Left colon (tissue), 2 donors: ENCODE data around the gene NPDC1. TPM values are rescaled to one million over a fixed set of nuclear protein-coding genes. Genes with fewer than 3 reads are reported as not detected.
A peak's percentile ranks its signal among the peaks of the same experiment; 100 is the strongest.
"Not testable (repeated sequence)": the region's sequence is repeated elsewhere in the genome, so short reads cannot be mapped to it uniquely, and the experiment has no call there.

Source experiments
- ATAC-seq: fragments of 200-7000 bp; cut with Tn5 transposase; one replicate; pipeline ENCODE4 v1.9.1; 2020; ENCODE audit warnings: mild to moderate bottlenecking, moderate library complexity
- DNase-seq, 2 donors: peaks; one replicate each; pipeline ENCODE4 v3.0.0-alpha.2; 2020
- intact Hi-C, 2 donors: fragments of 100-400 bp; cut with DNase I in 1 of 2; cut with micrococcal nuclease in 1 of 2; formaldehyde crosslinking; loops; one replicate each; pipeline versions ENCODE4 v1.11.2 to v1.14.0; 2022; cut with DNase I, micrococcal nuclease
- total RNA-seq, 2 donors: library from RNA; stranded (reverse); fragmentation: NEBNext Ultra II Directional; extraction: Animal tissue kit (Norgen Biotek cat#: 25700); gene quantifications; one replicate each; pipeline ENCODE4 v1.2.1, GENCODE V29; 2021
- donor health status: DM: no; HTN: no; CAD: no.
- donor health status: DM: yes; HTN: yes; CAD: no.

The NPDC1 gene
- total RNA-seq, 2 donors from 2014 or later, result 170 to 204 TPM

DNA sequence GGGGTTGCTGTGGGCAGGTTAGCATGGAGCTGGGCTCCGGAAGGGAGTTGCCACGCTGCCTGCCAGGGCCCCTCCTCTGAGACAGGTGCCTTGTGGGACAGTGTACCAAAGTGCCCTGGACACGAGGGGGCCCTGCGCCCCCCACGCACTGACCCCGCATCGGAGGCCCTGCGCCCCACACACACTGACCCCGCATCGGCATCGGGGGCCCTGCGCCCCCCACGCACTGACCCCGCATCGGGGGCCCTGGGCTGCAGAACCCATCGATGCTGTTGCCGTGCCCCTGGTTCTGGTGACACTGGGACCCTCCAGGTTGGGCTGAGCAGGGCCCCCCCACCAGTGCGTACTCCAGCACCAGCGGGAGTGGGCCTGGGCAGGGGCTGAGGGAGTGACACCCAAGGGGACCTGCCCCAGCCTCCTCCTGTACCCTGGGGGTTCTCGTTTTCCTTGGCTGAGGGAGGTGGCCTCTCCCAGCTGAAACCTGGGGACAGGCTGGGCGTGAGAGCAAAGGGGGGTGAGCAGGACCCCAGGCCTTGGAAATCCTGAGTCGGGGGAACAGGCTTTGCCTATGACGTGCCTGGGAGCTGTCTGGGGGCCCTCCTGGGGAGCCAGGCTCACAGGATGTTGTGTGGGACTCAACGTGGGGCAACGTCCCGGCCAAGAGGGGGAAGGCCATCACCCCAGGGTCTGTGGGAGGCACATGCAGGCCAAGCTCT lies 17.5 kb upstream of the NPDC1 start:
- ATAC-seq (no peak), DNase-seq (no peak)
- intact Hi-C loops, result no loop called here

- intact Hi-C loops, DNase-seq, ATAC-seq: not testable (repeated sequence)
Observed at GRCh38 chr9:137062798-137063197, 16.8 kb upstream of the NPDC1 start.

GRCh38 chr9:137062384-137062783 lies 16.4 kb upstream of the NPDC1 start:
- intact Hi-C loops, result no loop called here
- ATAC-seq (no peak), DNase-seq (no peak)

- intact Hi-C loops, result no loop called here
- DNase-seq, result no peak
- no peak for ATAC-seq
Observed at GRCh38 chr9:137058521-137059234, 12.7 kb upstream of the NPDC1 start.

DNA sequence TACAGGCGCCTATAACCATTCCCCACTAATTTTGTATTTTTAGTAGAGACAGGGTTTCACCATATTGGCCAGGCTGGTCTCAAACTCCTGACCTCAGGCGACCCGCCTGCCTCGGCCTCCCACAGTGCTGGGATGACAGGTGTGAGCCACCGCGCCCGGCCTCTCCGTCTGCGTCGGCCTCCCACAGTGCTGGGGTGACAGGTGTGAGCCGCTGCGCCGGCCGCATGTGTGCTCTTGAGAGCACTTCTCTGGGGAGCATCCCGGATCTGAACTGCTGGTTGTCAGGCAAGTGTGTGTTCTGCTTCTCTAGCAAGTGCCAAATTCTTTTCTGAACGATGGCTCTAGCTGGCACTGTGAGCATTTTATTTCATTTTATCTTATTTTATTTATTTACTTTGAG lies 11.6 kb upstream of the NPDC1 start:
- intact Hi-C loops, result no loop called here
- ATAC-seq (no peak), DNase-seq (no peak)

DNA sequence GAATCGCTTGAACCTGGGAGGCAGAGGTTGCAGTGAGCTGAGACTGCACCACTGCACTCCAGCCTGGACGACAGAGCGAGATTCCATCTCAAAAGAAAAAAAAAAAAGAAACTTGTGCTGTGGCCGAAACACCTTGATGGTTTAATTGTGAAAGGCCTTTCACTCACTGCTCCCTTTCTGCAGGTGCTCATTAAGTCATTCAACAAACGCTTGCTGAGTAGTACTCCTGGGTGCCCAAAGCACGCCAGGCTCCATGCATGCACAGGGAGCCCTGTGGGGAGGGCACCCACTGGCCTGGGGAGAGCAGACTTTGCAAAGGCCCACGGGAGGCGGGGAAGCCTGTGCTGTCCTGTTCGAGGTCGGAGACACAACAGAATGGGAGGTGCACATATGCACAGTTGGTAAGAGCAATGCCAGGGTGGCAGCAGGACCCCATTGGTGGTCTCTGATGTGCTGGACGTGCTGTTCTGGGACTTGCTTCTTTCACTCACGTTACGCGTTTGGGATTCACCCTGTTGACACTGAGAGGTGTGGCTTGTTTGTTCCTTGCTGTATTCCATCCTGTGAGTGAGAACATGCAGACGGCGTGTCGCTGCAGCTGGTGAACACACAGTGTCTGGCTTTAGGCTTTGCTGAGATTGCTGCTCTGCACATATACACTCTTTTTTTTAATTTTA lies 10.9 kb upstream of the NPDC1 start:
- peak in 1 of 2 donors; percentile 51 for DNase-seq
- intact Hi-C loops, result no loop called here
- ATAC-seq, result peak; percentile 25

DNA sequence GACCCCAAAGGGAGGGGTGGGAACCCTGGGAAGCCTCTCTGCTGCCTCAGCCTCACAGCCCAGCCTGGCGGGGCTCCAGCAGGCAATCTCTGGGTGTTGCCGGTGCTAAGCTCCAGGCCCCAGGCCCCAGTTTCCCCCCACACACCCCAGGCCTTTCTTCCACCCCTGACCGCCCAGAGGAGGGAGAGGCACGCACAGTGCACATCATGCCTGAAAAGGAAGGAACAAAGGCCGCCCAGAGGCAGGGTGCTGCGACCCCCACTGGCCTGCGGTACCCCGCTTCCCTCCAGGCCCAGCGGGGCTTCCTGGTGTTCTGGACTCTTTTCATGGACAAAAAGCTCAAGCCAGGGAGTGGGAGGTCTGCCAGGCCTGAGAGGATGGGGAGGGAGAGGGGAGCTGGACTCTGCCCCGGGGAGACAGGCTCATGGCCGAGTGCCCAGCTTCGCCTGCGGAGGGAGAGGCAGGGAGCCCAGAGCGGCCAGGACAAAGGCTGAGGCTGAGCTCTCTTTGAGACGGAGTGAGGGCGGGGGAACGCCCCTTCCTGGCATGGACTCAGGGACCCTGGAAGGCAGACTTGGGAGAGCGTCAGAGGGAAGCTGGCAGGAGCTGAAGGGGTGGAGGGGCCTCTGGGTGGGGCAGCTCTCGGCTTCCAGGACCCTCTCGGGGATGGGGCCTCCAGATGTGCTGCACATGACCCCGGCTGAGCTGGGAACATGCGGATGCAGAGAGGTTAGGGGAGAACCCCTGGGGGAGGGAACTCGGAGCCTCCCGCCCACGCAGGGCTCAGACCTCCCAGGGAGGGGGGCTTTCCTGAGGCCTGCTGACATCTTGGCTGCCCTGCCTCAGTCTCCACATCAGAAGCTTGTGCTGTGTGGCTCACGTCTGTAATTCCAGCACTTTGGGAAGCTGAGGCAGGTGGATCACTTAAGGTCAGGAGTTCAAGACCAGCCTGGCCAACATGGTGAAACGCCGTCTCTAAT lies 9.7 kb upstream of the NPDC1 start:
- ATAC-seq (peak; percentile 76), DNase-seq (peak; percentile 94 to 96)
- intact Hi-C loops, result no loop called here

GRCh38 chr9:137054932-137055384 lies 9.0 kb upstream of the NPDC1 start:
- intact Hi-C loops, result no loop called here
- DNase-seq (no peak), ATAC-seq (peak; percentile 21)

DNA sequence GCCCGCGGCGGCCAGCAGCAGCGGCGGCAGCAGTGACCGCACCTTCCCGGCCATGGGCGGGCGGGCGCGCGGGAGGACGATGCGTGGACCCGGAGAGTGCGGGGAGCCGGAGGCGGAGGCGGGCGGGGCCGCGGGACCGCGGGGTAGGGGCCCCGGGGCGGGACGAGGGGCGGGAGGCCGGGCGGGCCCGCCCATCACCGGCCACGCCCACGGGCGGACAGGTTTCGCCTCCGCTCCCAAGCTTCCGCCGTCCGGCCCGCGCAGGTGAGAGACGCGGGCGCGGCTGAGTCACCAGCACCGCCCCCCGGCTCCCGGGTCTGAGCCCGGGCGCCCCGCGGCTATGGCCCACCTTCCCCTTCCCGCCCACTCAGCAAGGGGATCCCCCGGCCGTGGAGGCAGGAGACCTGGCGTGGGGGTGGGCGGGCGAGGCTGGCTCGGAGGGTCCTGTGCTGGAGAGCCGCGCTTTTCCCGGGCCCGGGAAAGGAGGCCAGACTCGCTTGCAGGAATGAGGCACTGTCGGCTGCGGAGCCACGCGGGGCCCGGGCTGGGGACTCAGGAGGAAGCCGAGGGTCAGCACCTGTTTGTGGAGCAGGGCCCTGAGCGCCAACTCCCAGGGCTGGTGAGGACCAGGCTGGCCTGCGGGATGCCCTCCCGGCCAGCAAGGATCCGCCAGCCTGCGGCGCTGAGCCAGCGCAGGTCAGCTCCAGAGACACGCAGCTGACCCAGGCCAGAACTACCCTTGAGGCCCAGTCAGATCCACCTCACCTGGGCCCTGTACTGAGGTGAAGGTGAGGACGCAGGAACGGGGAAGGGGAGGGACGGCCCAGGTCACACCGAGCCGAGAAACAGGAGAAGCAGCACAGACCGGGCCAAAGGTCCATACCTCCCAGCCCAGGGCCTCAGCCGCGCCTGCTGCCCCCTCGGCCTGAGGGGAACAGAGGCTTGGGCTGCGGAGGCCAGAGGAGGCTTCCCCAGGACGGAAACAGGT lies 8.3 kb upstream of the NPDC1 start, which contains the start of gene ENTPD2:
Gene ENTPD2, minus strand, starts transcription at position 118 of the 988 bp plus-strand sequence. Its CDS starts 64 bp downstream, at position 54.
- intact Hi-C loops, result no loop called here
- ATAC-seq (peak; percentile 65), DNase-seq (peak; percentile 77 to 87)

GRCh38 chr9:137052998-137053943 lies 7.3 kb upstream of the NPDC1 start:
- intact Hi-C loops, result no loop called here
- peak; percentile 35 for ATAC-seq
- DNase-seq, result no peak

DNA sequence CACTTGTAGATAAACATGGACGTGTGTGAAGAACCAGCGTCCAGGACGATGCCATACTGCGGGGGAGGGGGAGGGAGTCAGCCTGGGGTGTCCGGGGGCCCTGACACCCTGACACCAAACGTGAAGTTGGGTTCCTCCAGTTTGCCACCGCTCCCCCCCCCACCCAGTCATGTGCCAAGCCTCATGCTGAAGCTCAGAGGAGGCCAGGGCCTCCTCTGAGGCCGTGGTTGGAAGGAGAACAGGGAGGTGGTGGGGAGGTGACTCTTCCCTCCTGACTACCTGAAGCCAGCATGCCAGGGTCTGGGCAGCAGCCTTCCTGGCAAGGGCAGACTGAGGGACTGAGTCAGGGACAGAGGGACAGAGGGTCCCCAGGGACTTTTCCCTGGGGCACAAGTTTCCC lies 6.3 kb upstream of the NPDC1 start:
- DNase-seq, result no peak
- intact Hi-C loops, result no loop called here
- no peak for ATAC-seq

DNA sequence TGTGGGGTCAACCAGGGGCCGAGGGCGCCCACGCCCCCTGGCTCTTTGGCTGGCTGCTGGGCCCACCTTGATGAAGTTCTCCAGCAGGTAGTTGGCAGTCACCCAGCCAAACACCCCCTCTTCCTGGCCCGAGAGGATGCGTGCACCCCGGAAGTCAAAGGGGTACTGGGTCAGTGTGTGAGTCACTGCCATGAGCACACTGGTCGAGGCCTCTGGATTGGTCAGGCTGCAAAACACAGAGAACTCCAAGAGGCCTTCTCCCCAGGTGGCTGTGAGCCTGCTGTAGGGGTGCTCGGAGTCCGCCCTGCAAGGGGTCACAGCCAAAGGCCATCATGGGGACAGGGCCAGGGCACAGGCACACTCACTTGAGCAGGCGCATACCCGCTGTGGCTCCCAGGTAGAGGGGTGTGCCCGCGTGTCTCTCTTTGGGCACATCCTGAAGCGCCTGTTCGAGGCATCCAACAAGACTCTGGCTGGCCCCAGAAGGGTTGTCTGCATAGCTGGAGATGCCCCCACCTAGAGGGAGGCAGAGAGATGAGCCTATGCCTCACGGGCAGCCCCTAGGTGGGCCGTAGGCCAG lies 5.3 kb upstream of the NPDC1 start:
- intact Hi-C loops, result no loop called here
- DNase-seq (no peak), ATAC-seq (no peak)

- intact Hi-C loops, result no loop called here
- ATAC-seq (no peak), DNase-seq (no peak)
Observed at GRCh38 chr9:137050570-137050969, 4.6 kb upstream of the NPDC1 start.

GRCh38 chr9:137049544-137050449 lies 3.8 kb upstream of the NPDC1 start:
- intact Hi-C loops, result no loop called here
- DNase-seq, result peak in 1 of 2 donors; percentile 87
- ATAC-seq, result peak; percentile 9
